ENCODE results near the gene C1orf167.

Gene C1orf167

GRCh38 chr1:11826946-11827345, 65.0 kb downstream of the C1orf167 start:
- Histone ChIP-seq H2AFZ (ENCODE audit: low read length) (no peak overlapping the region), H3K9me2 (replicated peaks; ENCODE audit: insufficient read depth, low read length) (no peaks in the 10 kb centered on the region), H3K9me3 (replicated peaks; ENCODE audit: insufficient read depth, low read length) (no peaks in the 10 kb centered on the region), H3K27ac (ENCODE audit: low read length) (no peak overlapping the region), H3K4me2 (ENCODE audit: low read depth, low read length) (no peak overlapping the region), H3K4me1 (ENCODE audit: low read length) (no peaks in the 10 kb centered on the region), H3F3A (ENCODE audit: insufficient read depth, low read length) (no peaks in the 10 kb centered on the region), H3K36me3 (replicated peaks; ENCODE audit: insufficient read depth, low read length) (no peaks in the 10 kb centered on the region), H3K9ac (ENCODE audit: low read length) (no peak overlapping the region), H3K27me3 (replicated peaks; ENCODE audit: insufficient read depth, low read length) (no peaks in the 10 kb centered on the region), H4K20me1 (ENCODE audit: insufficient read depth, low read length) (no peaks in the 10 kb centered on the region), H3K79me2 (ENCODE audit: low read length) (no peaks in the 10 kb centered on the region), H3K4me3 (ENCODE audit: low read length) (no peak overlapping the region)
- TF ChIP-seq EZH2 (optimal IDR thresholded peaks at IDR 0.05; ENCODE audit: low read depth, low read length) (no peak), EZH2phosphoT487 (IDR thresholded peaks at IDR 0.05; ENCODE audit: low read length) (no peak)
- TF ChIP-seq, protein P1, sequence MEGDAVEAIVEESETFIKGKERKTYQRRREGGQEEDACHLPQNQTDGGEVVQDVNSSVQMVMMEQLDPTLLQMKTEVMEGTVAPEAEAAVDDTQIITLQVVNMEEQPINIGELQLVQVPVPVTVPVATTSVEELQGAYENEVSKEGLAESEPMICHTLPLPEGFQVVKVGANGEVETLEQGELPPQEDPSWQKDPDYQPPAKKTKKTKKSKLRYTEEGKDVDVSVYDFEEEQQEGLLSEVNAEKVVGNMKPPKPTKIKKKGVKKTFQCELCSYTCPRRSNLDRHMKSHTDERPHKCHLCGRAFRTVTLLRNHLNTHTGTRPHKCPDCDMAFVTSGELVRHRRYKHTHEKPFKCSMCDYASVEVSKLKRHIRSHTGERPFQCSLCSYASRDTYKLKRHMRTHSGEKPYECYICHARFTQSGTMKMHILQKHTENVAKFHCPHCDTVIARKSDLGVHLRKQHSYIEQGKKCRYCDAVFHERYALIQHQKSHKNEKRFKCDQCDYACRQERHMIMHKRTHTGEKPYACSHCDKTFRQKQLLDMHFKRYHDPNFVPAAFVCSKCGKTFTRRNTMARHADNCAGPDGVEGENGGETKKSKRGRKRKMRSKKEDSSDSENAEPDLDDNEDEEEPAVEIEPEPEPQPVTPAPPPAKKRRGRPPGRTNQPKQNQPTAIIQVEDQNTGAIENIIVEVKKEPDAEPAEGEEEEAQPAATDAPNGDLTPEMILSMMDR (IDR thresholded peaks at IDR 0.05; ENCODE audit: low read length) = no peak
- DNase-seq = no peak

DNA sequence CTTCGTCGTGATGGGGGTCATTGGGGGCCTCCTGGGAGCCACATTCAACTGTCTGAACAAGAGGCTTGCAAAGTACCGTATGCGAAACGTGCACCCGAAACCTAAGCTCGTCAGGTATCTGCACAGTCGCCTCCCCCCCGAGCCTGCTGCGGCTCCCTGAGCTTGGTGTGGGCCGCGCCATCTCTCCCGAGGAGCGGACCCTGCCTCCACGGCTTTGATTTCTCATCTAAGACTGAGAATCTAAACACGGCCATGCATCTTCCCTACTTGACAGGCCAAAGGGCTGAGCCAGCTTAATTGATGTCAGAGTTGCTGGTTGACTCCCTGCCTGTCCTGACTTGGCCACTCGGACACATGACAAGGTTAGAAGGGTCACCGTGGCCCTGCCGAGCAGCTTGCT, 66.5 kb downstream of the C1orf167 start:
- TF ChIP-seq, protein P1 (IDR thresholded peaks at IDR 0.05; ENCODE audit: low read length) = no peak
- TF ChIP-seq EZH2phosphoT487 (IDR thresholded peaks at IDR 0.05; ENCODE audit: low read length) = no peak
- no peak for TF ChIP-seq EZH2 (optimal IDR thresholded peaks at IDR 0.05; ENCODE audit: low read depth, low read length)
- H3K36me3 ChIP-seq (replicated peaks; ENCODE audit: insufficient read depth, low read length) = no peaks in the 10 kb centered on the region
- no peaks in the 10 kb centered on the region for H4K20me1 ChIP-seq (ENCODE audit: insufficient read depth, low read length)

GRCh38 chr1:11831945-11832725, 70.1 kb downstream of the C1orf167 start:
- Histone ChIP-seq H3K9me3 (replicated peaks; ENCODE audit: insufficient read depth, low read length) (no peaks in the 10 kb centered on the region), H2AFZ (ENCODE audit: low read length) (no peak overlapping the region), H3K4me2 (ENCODE audit: low read depth, low read length) (no peak overlapping the region), H3K27me3 (replicated peaks; ENCODE audit: insufficient read depth, low read length) (no peaks in the 10 kb centered on the region), H3K27ac (ENCODE audit: low read length) (no peak overlapping the region), H3K9me2 (replicated peaks; ENCODE audit: insufficient read depth, low read length) (no peaks in the 10 kb centered on the region), H4K20me1 (ENCODE audit: insufficient read depth, low read length) (no peaks in the 10 kb centered on the region), H3K9ac (ENCODE audit: low read length) (no peak overlapping the region), H3F3A (ENCODE audit: insufficient read depth, low read length) (no peaks in the 10 kb centered on the region), H3K4me3 (ENCODE audit: low read length) (no peak overlapping the region), H3K36me3 (replicated peaks; ENCODE audit: insufficient read depth, low read length) (no peaks in the 10 kb centered on the region), H3K4me1 (ENCODE audit: low read length) (no peaks in the 10 kb centered on the region), H3K79me2 (ENCODE audit: low read length) (no peaks in the 10 kb centered on the region)
- TF ChIP-seq EZH2 (optimal IDR thresholded peaks at IDR 0.05; ENCODE audit: low read depth, low read length) (no peak), EZH2phosphoT487 (IDR thresholded peaks at IDR 0.05; ENCODE audit: low read length) (no peak)
- TF ChIP-seq, protein P1 (IDR thresholded peaks at IDR 0.05; ENCODE audit: low read length) = no peak
- no peak for DNase-seq

More for the DNA sequence above, 66.5 kb downstream of the C1orf167 start:
- no peak overlapping the region for H3K27ac ChIP-seq (ENCODE audit: low read length)
- no peaks in the 10 kb centered on the region for H3K4me1 ChIP-seq (ENCODE audit: low read length)
- H3K4me2 ChIP-seq (ENCODE audit: low read depth, low read length) = no peak overlapping the region
- H3K79me2 ChIP-seq (ENCODE audit: low read length) = no peaks in the 10 kb centered on the region
- no peak overlapping the region for H2AFZ ChIP-seq (ENCODE audit: low read length)
- no peaks in the 10 kb centered on the region for H3K27me3 ChIP-seq (replicated peaks; ENCODE audit: insufficient read depth, low read length)
- H3K9me3 ChIP-seq (replicated peaks; ENCODE audit: insufficient read depth, low read length) = no peaks in the 10 kb centered on the region
- DNase-seq = no peak
- no peak overlapping the region for H3K9ac ChIP-seq (ENCODE audit: low read length)
- H3K9me2 ChIP-seq (replicated peaks; ENCODE audit: insufficient read depth, low read length) = no peaks in the 10 kb centered on the region
- H3K4me3 ChIP-seq (ENCODE audit: low read length) = no peak overlapping the region
- no peaks in the 10 kb centered on the region for H3F3A ChIP-seq (ENCODE audit: insufficient read depth, low read length)

Data from MM.1S (cell line).